ENCODE measurements around the gene PRR33.

GRCh38 chr11:1920909-1921573, 29.3 kb upstream of the PRR33 start:
- TF ChIP-seq CTCF (IDR thresholded peaks at IDR 0.05) (no peak), POLR2A (IDR thresholded peaks at IDR 0.05) (no peak)
